Measurements from ENCODE around the gene XRCC6. TPM values are rescaled to one million over a fixed set of nuclear protein-coding genes. Genes with fewer than 3 reads are reported as not detected.

XRCC6 gene
- total and polyA plus RNA-seq, 2 of the 13 experiments (the other 11 are each of a cell fraction or from before 2014, with no cell fraction given) = 124 to 625 TPM

DNA sequence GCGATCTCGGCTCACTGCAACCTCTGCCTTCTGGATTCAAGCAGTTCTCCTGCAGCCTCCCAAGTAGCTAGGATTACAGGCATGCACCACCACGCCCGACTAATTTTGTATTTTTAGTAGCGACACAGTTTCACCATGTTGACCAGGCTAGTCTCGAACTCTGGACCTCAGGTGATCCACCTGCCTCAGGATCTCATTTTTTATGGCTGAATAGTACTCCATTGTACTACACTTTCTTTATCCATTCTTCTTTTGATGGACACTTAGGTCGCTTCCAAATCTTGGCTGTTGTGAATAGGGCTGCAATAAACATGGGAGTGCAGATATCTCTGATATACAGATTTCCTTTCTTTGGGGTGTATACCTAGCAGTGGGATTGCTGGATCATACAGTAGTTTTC is 20.8 kb downstream of the XRCC6 start:
- H3K9me3 ChIP-seq (ENCODE audit: low read length) = no peaks in the 10 kb centered on the region
- POLR2A ChIA-PET = no interaction called here
- intact Hi-C loops (cut with micrococcal nuclease; ENCODE audit: unreplicated experiment) (no loop called here), in situ Hi-C loops (cut with HindIII; ENCODE audit: extremely low pct_ligation_motif_present, low pct_unique_long_range_greater_than_20kb) (no loop called here)
- BruUV-seq (replicated peaks) = no TSS peak
- no peak overlapping the region for H2AFZ ChIP-seq (ENCODE audit: low read length)
- no peak overlapping the region for H3K4me2 ChIP-seq (ENCODE audit: low read depth, low read length)
- no peaks in the 10 kb centered on the region for H3K4me1 ChIP-seq (ENCODE audit: insufficient read depth, low read length)
- CTCF ChIA-PET (ENCODE audit: low intra/inter-chr PET ratio, low total read pairs) = no interaction called here
- no peak overlapping the region for H3K9ac ChIP-seq (ENCODE audit: insufficient read depth, low read depth, low read length)
- no peak for TF ChIP-seq HMGA1 (CRISPR knock-in tag; conservative IDR thresholded peaks at IDR 0.05)
- no peak for TF ChIP-seq ZNF251 (CRISPR knock-in tag; IDR thresholded peaks at IDR 0.05)
- TF ChIP-seq ZMYM4 (CRISPR knock-in tag; IDR thresholded peaks at IDR 0.05) = no peak
- no peak for TF ChIP-seq ZNF3 (CRISPR knock-in tag; IDR thresholded peaks at IDR 0.05)
- TF ChIP-seq RNF2 (conservative IDR thresholded peaks at IDR 0.05; ENCODE audit: low read depth) = no peak
- TF ChIP-seq, protein P1, sequence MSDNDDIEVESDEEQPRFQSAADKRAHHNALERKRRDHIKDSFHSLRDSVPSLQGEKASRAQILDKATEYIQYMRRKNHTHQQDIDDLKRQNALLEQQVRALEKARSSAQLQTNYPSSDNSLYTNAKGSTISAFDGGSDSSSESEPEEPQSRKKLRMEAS (IDR thresholded peaks at IDR 0.05) = no peak
- no peak for TF ChIP-seq MAFF (IDR thresholded peaks at IDR 0.05; ENCODE audit: low read depth, low read length)
- no peak for TF ChIP-seq ELF3 (CRISPR knock-in tag; IDR thresholded peaks at IDR 0.05)
- TF ChIP-seq, protein P2, sequence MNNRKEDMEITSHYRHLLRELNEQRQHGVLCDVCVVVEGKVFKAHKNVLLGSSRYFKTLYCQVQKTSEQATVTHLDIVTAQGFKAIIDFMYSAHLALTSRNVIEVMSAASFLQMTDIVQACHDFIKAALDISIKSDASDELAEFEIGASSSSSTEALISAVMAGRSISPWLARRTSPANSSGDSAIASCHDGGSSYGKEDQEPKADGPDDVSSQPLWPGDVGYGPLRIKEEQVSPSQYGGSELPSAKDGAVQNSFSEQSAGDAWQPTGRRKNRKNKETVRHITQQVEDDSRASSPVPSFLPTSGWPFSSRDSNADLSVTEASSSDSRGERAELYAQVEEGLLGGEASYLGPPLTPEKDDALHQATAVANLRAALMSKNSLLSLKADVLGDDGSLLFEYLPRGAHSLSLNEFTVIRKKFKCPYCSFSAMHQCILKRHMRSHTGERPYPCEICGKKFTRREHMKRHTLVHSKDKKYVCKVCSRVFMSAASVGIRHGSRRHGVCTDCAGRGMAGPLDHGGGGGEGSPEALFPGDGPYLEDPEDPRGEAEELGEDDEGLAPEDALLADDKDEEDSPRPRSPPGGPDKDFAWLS (CRISPR knock-in tag; IDR thresholded peaks at IDR 0.05; ENCODE audit: borderline replicate concordance) = no peak
- TF ChIP-seq MAFG (CRISPR knock-in tag; IDR thresholded peaks at IDR 0.05) = no peak
- TF ChIP-seq ZNF562 (CRISPR knock-in tag; IDR thresholded peaks at IDR 0.05; ENCODE audit: borderline replicate concordance) = no peak
- TF ChIP-seq ERF (CRISPR knock-in tag; IDR thresholded peaks at IDR 0.05) = no peak
- TF ChIP-seq TCF12 (IDR thresholded peaks at IDR 0.05) = no peak
- no peak for TF ChIP-seq TCF12 (CRISPR knock-in tag; IDR thresholded peaks at IDR 0.05)
- TF ChIP-seq, protein P3, sequence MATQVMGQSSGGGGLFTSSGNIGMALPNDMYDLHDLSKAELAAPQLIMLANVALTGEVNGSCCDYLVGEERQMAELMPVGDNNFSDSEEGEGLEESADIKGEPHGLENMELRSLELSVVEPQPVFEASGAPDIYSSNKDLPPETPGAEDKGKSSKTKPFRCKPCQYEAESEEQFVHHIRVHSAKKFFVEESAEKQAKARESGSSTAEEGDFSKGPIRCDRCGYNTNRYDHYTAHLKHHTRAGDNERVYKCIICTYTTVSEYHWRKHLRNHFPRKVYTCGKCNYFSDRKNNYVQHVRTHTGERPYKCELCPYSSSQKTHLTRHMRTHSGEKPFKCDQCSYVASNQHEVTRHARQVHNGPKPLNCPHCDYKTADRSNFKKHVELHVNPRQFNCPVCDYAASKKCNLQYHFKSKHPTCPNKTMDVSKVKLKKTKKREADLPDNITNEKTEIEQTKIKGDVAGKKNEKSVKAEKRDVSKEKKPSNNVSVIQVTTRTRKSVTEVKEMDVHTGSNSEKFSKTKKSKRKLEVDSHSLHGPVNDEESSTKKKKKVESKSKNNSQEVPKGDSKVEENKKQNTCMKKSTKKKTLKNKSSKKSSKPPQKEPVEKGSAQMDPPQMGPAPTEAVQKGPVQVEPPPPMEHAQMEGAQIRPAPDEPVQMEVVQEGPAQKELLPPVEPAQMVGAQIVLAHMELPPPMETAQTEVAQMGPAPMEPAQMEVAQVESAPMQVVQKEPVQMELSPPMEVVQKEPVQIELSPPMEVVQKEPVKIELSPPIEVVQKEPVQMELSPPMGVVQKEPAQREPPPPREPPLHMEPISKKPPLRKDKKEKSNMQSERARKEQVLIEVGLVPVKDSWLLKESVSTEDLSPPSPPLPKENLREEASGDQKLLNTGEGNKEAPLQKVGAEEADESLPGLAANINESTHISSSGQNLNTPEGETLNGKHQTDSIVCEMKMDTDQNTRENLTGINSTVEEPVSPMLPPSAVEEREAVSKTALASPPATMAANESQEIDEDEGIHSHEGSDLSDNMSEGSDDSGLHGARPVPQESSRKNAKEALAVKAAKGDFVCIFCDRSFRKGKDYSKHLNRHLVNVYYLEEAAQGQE (IDR thresholded peaks at IDR 0.05; ENCODE audit: borderline replicate concordance in 1 of 2, low read depth in 1 of 2, low read length in 2 of 2) = no peak
- no peak for TF ChIP-seq TBX3 (IDR thresholded peaks at IDR 0.05; ENCODE audit: borderline replicate concordance)
- no peak for TF ChIP-seq NR2F1 (CRISPR knock-in tag; IDR thresholded peaks at IDR 0.05)
- DNase-seq (ENCODE audit: low spot score) (no peak), FAIRE-seq (no peak), ATAC-seq (no peak)
- WGBS (ENCODE audit: low lambda C conversion rate) = 98% methylated on average over 7 of the region's 7 CpGs
- peaks cover 20 to 77% of the 10 kb centered on the region in 2 experiments for H3K36me3 ChIP-seq (replicated peaks in 1 of 2; ENCODE audit: control insufficient read depth in 1 of 2, insufficient read depth in 2 of 2, low read length in 2 of 2)
- H3K79me2 ChIP-seq (ENCODE audit: insufficient read depth, low read length) = peaks cover 9% of the 10 kb centered on the region
- H4K20me1 ChIP-seq (ENCODE audit: insufficient read depth, low read length) = peaks cover 3% of the 10 kb centered on the region; the same call in 1 of the 2 replicates
- no peaks in the 10 kb centered on the region for H3K27me3 ChIP-seq (ENCODE audit: control insufficient read depth in 1 of 2, insufficient read depth in 2 of 2, low read length in 2 of 2)
- no peak overlapping the region for H3K27ac ChIP-seq (ENCODE audit: extremely low read length, insufficient read depth, low read length)
- H3K4me3 ChIP-seq (replicated peaks in 1 of 3; ENCODE audit: insufficient read depth in 1 of 3, low read depth in 2 of 3, low read length in 3 of 3) = no peak overlapping the region
